Measurements from ENCODE around the gene ARMH4.

ARMH4 gene

DNA sequence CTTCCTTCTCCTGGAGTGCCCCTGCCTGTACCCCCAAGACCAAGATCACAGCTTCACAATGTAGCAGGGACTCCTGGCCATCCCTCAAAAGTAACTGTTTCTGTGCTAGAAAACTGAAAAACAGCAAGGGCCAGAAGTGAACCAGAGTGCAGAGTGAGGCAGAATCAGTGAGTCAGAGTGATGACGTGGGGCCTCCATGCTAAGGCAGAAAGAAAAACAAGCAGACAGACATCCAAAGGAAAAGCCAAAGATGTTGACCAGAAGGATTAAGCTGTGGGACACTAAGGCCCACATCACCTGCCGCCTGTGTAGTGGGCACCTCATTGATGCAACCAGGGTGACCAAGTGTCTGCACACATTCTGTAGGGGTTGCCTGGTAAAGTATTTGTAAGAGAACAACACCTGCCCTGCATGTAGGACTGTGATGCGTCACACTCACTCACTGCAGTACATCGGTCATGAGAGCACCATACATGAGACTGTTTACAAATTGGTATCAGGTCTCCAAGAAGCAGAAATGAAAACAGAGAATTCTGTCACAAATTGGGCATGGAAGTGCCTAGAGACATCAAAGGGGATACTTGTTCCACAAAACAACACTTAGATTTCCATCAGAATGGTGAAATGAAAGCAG lies 51.2 kb downstream of the ARMH4 start:
- TF ChIP-seq, protein P1, sequence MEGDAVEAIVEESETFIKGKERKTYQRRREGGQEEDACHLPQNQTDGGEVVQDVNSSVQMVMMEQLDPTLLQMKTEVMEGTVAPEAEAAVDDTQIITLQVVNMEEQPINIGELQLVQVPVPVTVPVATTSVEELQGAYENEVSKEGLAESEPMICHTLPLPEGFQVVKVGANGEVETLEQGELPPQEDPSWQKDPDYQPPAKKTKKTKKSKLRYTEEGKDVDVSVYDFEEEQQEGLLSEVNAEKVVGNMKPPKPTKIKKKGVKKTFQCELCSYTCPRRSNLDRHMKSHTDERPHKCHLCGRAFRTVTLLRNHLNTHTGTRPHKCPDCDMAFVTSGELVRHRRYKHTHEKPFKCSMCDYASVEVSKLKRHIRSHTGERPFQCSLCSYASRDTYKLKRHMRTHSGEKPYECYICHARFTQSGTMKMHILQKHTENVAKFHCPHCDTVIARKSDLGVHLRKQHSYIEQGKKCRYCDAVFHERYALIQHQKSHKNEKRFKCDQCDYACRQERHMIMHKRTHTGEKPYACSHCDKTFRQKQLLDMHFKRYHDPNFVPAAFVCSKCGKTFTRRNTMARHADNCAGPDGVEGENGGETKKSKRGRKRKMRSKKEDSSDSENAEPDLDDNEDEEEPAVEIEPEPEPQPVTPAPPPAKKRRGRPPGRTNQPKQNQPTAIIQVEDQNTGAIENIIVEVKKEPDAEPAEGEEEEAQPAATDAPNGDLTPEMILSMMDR (IDR thresholded peaks at IDR 0.05; ENCODE audit: extremely low read depth, missing control alignments), result no peak
- DNase-seq (ENCODE audit: low spot score), result no peak

DNA sequence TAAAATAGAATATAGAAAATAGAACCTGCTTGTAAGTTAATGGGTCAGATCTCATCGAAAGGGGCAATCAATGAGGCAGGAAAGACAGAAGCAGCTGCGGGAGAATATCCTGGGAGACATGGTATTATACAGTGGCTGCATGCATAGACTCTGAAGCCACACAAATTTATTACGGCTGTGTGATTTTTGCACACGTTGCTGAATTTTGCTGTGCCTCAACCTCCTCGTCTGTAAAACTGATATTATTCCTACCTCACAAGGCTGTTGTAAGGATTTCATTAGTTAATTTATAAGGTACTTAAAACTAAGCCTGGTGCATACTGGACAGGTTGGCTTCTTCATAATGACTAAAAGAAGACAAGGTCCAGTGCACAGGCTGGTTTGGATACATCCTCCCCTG lies 52.3 kb downstream of the ARMH4 start:
- TF ChIP-seq, protein P1 (IDR thresholded peaks at IDR 0.05; ENCODE audit: extremely low read depth, missing control alignments), result no peak
- DNase-seq (ENCODE audit: low spot score), result no peak

DNA sequence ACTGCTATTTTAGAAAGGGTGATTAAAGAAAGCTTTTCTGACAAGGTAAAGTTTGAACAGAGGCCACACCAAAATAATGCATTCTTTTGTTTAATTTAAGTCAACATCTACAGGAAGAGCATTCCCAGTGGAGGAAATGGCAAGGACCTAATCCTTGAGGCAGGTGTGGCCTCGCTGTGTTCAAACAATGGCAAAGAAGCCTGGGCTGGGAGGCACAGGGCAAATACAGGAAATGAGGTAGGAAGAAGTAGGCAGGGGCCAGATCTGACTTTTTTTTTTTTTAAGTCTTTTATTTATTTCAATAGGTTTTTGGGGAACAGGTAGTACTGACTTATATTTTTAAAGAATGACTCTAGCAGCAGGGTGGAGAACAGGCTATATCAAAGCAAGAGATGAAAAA lies 53.5 kb downstream of the ARMH4 start:
- TF ChIP-seq, protein P1 (IDR thresholded peaks at IDR 0.05; ENCODE audit: extremely low read depth, missing control alignments), result no peak
- DNase-seq (ENCODE audit: low spot score), result no peak

DNA sequence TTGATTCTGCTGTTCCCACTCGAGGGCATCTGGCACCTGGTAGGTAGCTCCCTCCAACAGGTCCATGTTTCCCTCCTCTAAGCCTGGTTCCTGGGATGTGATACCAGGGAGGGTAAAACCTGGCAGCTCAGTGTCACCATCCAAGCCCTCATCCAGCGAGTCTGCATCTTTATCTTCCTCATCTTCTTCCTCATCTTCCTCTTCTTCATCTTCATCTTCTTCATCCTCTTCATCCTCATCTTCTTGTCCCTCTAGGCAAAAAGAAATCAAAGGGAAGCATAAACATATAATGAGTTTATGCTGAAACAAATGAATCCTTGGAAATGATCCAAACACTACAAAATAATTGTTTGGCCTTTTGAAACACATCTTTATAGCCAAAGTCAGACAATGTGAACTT lies 55.3 kb downstream of the ARMH4 start:
- no peak for DNase-seq (ENCODE audit: low spot score)
- TF ChIP-seq, protein P1 (IDR thresholded peaks at IDR 0.05; ENCODE audit: extremely low read depth, missing control alignments), result no peak

DNA sequence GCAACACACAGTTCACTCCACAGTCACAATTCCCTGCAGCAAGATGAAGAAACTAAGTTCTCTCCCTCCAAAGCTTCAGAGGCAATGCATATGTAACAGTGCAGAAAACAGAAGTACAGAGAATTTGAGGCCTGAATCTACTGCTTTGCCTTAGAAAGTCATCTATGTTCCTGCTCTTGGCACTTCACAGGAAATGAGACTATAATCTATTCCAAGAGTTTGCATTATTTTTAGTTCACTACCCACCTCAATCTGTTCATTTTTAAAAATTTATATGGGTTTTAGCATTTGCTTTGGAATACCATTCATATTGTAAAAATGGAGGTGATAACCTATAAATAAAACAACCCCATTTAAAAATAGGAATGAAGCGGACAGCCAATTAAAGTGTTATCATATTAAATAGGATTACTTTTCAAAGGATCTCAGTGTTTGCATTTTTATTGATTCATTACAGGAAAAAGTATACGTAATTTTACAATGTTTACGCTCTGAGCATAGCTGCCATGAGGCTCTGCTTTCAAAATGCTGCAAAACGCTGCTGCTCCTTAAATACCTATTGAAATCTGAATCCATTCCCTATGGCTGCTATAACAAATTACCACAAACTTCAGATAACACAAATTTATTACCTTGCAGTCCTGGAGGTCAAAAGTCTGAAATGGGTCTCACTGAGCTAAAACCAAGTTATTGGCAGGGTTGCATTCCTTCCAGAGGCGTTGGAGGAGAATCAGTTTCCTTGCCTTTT lies 60.0 kb downstream of the ARMH4 start:
- no peak for DNase-seq (ENCODE audit: low spot score)
- TF ChIP-seq, protein P1 (IDR thresholded peaks at IDR 0.05; ENCODE audit: extremely low read depth, missing control alignments), result no peak

DNA sequence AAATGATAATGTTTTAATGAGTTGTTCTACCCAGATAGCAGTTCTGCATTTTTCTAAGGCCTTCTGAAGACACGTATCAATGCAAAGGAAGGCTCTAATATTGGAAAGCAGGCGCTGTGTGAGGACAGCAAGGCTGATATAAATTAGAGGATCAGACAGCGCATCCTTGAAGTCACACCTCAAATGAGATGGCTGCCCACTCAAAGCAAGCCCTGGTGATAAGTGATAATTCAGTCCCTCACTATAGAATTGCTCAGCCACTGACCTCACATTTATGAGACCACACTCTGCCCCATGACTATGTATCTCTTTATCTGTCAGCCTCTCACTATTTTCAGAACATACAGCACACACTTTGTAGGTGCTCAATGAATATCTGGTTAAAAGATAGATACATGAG lies 62.4 kb downstream of the ARMH4 start:
- no peak for DNase-seq (ENCODE audit: low spot score)
- TF ChIP-seq, protein P1 (IDR thresholded peaks at IDR 0.05; ENCODE audit: extremely low read depth, missing control alignments), result no peak

DNA sequence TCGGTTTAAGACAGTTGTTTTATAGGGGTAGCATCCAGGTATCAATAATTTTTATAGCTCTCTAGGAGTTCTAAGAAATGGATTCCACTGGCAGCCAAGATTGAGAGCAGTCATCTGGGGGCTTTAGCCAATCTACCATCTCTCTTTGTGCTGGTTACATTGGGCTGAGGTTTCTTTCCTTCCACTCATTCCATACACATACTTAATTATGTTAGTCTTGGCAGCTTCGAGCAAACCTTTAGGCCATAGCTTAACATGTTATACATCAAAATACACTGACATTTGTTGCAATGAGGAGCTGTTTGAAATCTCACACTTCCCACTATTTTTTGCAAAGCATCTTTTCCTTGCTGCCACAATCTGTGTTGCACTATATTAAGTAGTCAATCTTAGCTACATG lies 63.1 kb downstream of the ARMH4 start:
- TF ChIP-seq, protein P1 (IDR thresholded peaks at IDR 0.05; ENCODE audit: extremely low read depth, missing control alignments), result no peak
- no peak for DNase-seq (ENCODE audit: low spot score)
